22Rv1 (cell line): Measurements from ENCODE around the gene SMPD4.
"Not testable (repeated sequence)": the region's sequence is repeated elsewhere in the genome, so short reads cannot be mapped to it uniquely, and the experiment has no call there.

ENCODE experiments used
- CTCF ChIP-seq: fragments of 450-650 bp; IDR thresholded peaks from 2 replicates; pipeline ENCODE4 v1.5.1; 2017; ENCODE audit warnings: mild to moderate bottlenecking
- ZFX ChIP-seq: fragments of 450-650 bp; IDR thresholded peaks from 2 replicates; pipeline ENCODE4 v1.6.1; 2017; ENCODE audit warnings: antibody characterized with exemption, borderline replicate concordance

- TF ChIP-seq CTCF, ZFX: not testable (repeated sequence)
Measured at GRCh38 chr2:130182826-130183511, 1.6 kb upstream of the SMPD4 start.
